ENCODE results near the gene B3GALT4.

The B3GALT4 gene

GRCh38 chr6:33314943-33315792 lies 38.2 kb downstream of the B3GALT4 start:
- ATAC-seq: no peak
- TF ChIP-seq POU6F1 (CRISPR knock-in tag; IDR thresholded peaks at IDR 0.05; ENCODE audit: borderline replicate concordance, low read depth): no peak
- no peak for TF ChIP-seq SNAI2 (CRISPR knock-in tag; IDR thresholded peaks at IDR 0.05)
- TF ChIP-seq ESRRG (CRISPR knock-in tag; IDR thresholded peaks at IDR 0.05): no peak
- TF ChIP-seq GLIS3 (CRISPR knock-in tag; IDR thresholded peaks at IDR 0.05): no peak

- no peak for TF ChIP-seq ESRRG (CRISPR knock-in tag; IDR thresholded peaks at IDR 0.05)
- no peak for TF ChIP-seq TOX (CRISPR knock-in tag; IDR thresholded peaks at IDR 0.05; ENCODE audit: borderline replicate concordance)
- TF ChIP-seq TCF4 (CRISPR knock-in tag; IDR thresholded peaks at IDR 0.05; ENCODE audit: borderline replicate concordance): no peak
- TF ChIP-seq CSRNP3 (CRISPR knock-in tag; IDR thresholded peaks at IDR 0.05): no peak
- no peak for TF ChIP-seq ZNF565 (CRISPR knock-in tag; conservative IDR thresholded peaks at IDR 0.05; ENCODE audit: low read depth)
- TF ChIP-seq CSDC2 (CRISPR knock-in tag; IDR thresholded peaks at IDR 0.05): no peak
- no peak for TF ChIP-seq TSHZ2 (CRISPR knock-in tag; IDR thresholded peaks at IDR 0.05)
- TF ChIP-seq ZC3H10 (CRISPR knock-in tag; IDR thresholded peaks at IDR 0.05): no peak
- no peak for TF ChIP-seq ZFP3 (CRISPR knock-in tag; IDR thresholded peaks at IDR 0.05)
- TF ChIP-seq BACH2 (CRISPR knock-in tag; IDR thresholded peaks at IDR 0.05; ENCODE audit: borderline replicate concordance): no peak
- no peak for TF ChIP-seq ZFP30 (CRISPR knock-in tag; IDR thresholded peaks at IDR 0.05)
- no peak for TF ChIP-seq PPARA (CRISPR knock-in tag; IDR thresholded peaks at IDR 0.05; ENCODE audit: borderline replicate concordance)
- TF ChIP-seq ZNF70 (CRISPR knock-in tag; IDR thresholded peaks at IDR 0.05): no peak
- TF ChIP-seq SNAI2 (CRISPR knock-in tag; IDR thresholded peaks at IDR 0.05): no peak
- TF ChIP-seq PATZ1 (CRISPR knock-in tag; IDR thresholded peaks at IDR 0.05; ENCODE audit: borderline replicate concordance): no peak
- TF ChIP-seq CREB5 (CRISPR knock-in tag; IDR thresholded peaks at IDR 0.05; ENCODE audit: low read depth): no peak
- no peak for TF ChIP-seq POU6F1 (CRISPR knock-in tag; IDR thresholded peaks at IDR 0.05; ENCODE audit: borderline replicate concordance, low read depth)
- TF ChIP-seq OSR1 (CRISPR knock-in tag; IDR thresholded peaks at IDR 0.05): no peak
- no peak for TF ChIP-seq ZNF8 (CRISPR knock-in tag; IDR thresholded peaks at IDR 0.05)
- TF ChIP-seq ARNTL (CRISPR knock-in tag; IDR thresholded peaks at IDR 0.05; ENCODE audit: borderline replicate concordance, low read depth): no peak
- ATAC-seq: no peak
Measured at GRCh38 chr6:33315793-33316602, 39.1 kb downstream of the B3GALT4 start.
